ENCODE data around the gene RHO.

GRCh38 chr3:129530251-129530791, 1.9 kb downstream of the RHO start:
- TF ChIP-seq, protein P1, sequence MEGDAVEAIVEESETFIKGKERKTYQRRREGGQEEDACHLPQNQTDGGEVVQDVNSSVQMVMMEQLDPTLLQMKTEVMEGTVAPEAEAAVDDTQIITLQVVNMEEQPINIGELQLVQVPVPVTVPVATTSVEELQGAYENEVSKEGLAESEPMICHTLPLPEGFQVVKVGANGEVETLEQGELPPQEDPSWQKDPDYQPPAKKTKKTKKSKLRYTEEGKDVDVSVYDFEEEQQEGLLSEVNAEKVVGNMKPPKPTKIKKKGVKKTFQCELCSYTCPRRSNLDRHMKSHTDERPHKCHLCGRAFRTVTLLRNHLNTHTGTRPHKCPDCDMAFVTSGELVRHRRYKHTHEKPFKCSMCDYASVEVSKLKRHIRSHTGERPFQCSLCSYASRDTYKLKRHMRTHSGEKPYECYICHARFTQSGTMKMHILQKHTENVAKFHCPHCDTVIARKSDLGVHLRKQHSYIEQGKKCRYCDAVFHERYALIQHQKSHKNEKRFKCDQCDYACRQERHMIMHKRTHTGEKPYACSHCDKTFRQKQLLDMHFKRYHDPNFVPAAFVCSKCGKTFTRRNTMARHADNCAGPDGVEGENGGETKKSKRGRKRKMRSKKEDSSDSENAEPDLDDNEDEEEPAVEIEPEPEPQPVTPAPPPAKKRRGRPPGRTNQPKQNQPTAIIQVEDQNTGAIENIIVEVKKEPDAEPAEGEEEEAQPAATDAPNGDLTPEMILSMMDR (IDR thresholded peaks at IDR 0.05) = no peak
- TF ChIP-seq EP300 (IDR thresholded peaks at IDR 0.05) (no peak), POLR2A (IDR thresholded peaks at IDR 0.05) (no peak), POLR2AphosphoS5 (IDR thresholded peaks at IDR 0.05) (no peak)

All from gastroesophageal sphincter (tissue), 3 donors.